Umbilical cord (tissue), 2 donors: ENCODE measurements around the gene SENP7. TPM values are rescaled to one million over a fixed set of nuclear protein-coding genes. Genes with fewer than 3 reads are reported as not detected.
"Not testable (repeated sequence)": the region's sequence is repeated elsewhere in the genome, so short reads cannot be mapped to it uniquely, and the experiment has no call there.

Source experiments
- DNase-seq: peaks from one replicate; pipeline ENCODE4 v3.0.0-alpha.2; 2015; ENCODE audit warnings: low spot score
- total RNA-seq: library from RNA; depleted of rRNA; stranded (reverse); fragments of >200 nt; gene quantifications from one replicate; pipeline ENCODE4 v1.2.3, GENCODE V29; 2014; ENCODE audit warnings: low replicate concordance; ENCODE audit not compliant: insufficient read depth

SENP7 gene
- total RNA-seq, 1 donor from 2014 or later, result 34.7 TPM

GRCh38 chr3:101527906-101528305, 14.9 kb upstream of the SENP7 start:
- DNase-seq, result peak; percentile 64

- DNase-seq, result peak; percentile 89
Measured at GRCh38 chr3:101527441-101527840, 14.4 kb upstream of the SENP7 start.

GRCh38 chr3:101521211-101521701, 8.2 kb upstream of the SENP7 start:
- peak; percentile 18 for DNase-seq

GRCh38 chr3:101519685-101520365, 6.8 kb upstream of the SENP7 start:
- no peak for DNase-seq

- no peak for DNase-seq
Measured at GRCh38 chr3:101518421-101518871, 5.4 kb upstream of the SENP7 start.

- no peak for DNase-seq
Measured at GRCh38 chr3:101513419-101513986, 491 bp upstream of the SENP7 start.

GRCh38 chr3:101512396-101512645, 691 bp downstream of the SENP7 start:
- DNase-seq, result no peak

GRCh38 chr3:101509811-101510210, 3.2 kb downstream of the SENP7 start:
- DNase-seq, result peak; percentile 38

- DNase-seq, result no peak
Measured at GRCh38 chr3:101509281-101509680, 3.7 kb downstream of the SENP7 start.

GRCh38 chr3:101501783-101502182, 11.2 kb downstream of the SENP7 start:
- DNase-seq, result no peak

GRCh38 chr3:101500208-101500607, 12.8 kb downstream of the SENP7 start:
- DNase-seq, result no peak

- DNase-seq, result no peak
Measured at GRCh38 chr3:101497803-101498202, 15.2 kb downstream of the SENP7 start.

- DNase-seq, result no peak
Measured at GRCh38 chr3:101495552-101495951, 17.5 kb downstream of the SENP7 start.

GRCh38 chr3:101484805-101485620, 28.0 kb downstream of the SENP7 start:
- no peak for DNase-seq

- DNase-seq, result no peak
Measured at GRCh38 chr3:101478980-101479379, 34.0 kb downstream of the SENP7 start.

- not testable (repeated sequence) for DNase-seq
Measured at GRCh38 chr3:101474841-101475552, 38.0 kb downstream of the SENP7 start.

GRCh38 chr3:101468676-101469075, 44.3 kb downstream of the SENP7 start:
- not testable (repeated sequence) for DNase-seq

- not testable (repeated sequence) for DNase-seq
Measured at GRCh38 chr3:101467310-101467663, 45.7 kb downstream of the SENP7 start.

- DNase-seq, result no peak
Measured at GRCh38 chr3:101466465-101467309, 46.3 kb downstream of the SENP7 start.

- DNase-seq, result no peak
Measured at GRCh38 chr3:101464235-101464634, 48.8 kb downstream of the SENP7 start.

GRCh38 chr3:101461451-101461850, 51.6 kb downstream of the SENP7 start:
- no peak for DNase-seq
